HepG2 (cell line): ENCODE measurements around the gene PGPEP1. TPM values are rescaled to one million over a fixed set of nuclear protein-coding genes. Genes with fewer than 3 reads are reported as not detected.
A peak's percentile ranks its signal among the peaks of the same experiment; 100 is the strongest.

ENCODE experiments used
- BCL3 ChIP-seq: sonication (generic); formaldehyde crosslinking; IDR thresholded peaks from 2 replicates; pipeline ENCODE4 v1.5.1; 2020; ENCODE audit warnings: mild to moderate bottlenecking, missing genetic modification reagents, moderate library complexity
- BRF2 ChIP-seq: sonication (generic); formaldehyde crosslinking; IDR thresholded peaks from 2 replicates; pipeline ENCODE4 v1.8.1; 2022; ENCODE audit warnings: mild to moderate bottlenecking, missing genetic modification reagents
- CC2D1A ChIP-seq: sonication (generic); formaldehyde crosslinking; IDR thresholded peaks from 2 replicates; pipeline ENCODE4 v1.8.1; 2023; ENCODE audit warnings: mild to moderate bottlenecking, missing genetic modification reagents
- ETV5 ChIP-seq: IDR thresholded peaks from 2 replicates; pipeline ENCODE4 v1.6.1; 2018; ENCODE audit warnings: missing biosample characterization, missing genetic modification reagents, inconsistent platforms, borderline replicate concordance
- GLMP ChIP-seq: sonication (generic); formaldehyde crosslinking; IDR thresholded peaks from 2 replicates; pipeline ENCODE4 v1.9.0; 2021; ENCODE audit warnings: missing genetic modification reagents, mild to moderate bottlenecking, borderline replicate concordance
- HMG20A ChIP-seq: IDR thresholded peaks from 2 replicates; pipeline ENCODE4 v1.6.1; 2016; ENCODE audit warnings: borderline replicate concordance
- KDM5A ChIP-seq: fragments of 200-600 bp; sonication (generic); IDR thresholded peaks from 2 replicates; pipeline ENCODE4 v1.7.0; 2018; ENCODE audit warnings: antibody characterized with exemption, mild to moderate bottlenecking, low read length, borderline replicate concordance
- KDM6A ChIP-seq: IDR thresholded peaks from 2 replicates; pipeline ENCODE4 v1.6.1; 2016; ENCODE audit warnings: low read depth
- NFKBIZ ChIP-seq: IDR thresholded peaks from 2 replicates; pipeline ENCODE4 v1.6.1; 2018; ENCODE audit warnings: missing genetic modification reagents, missing compliant biosample characterization
- NKX3-1 ChIP-seq: sonication (generic); formaldehyde crosslinking; IDR thresholded peaks from 2 replicates; pipeline ENCODE4 v1.5.0; 2020; ENCODE audit warnings: missing genetic modification reagents
- PAF1 ChIP-seq: IDR thresholded peaks from 2 replicates; pipeline ENCODE4 v1.6.1; 2016; ENCODE audit warnings: missing genetic modification reagents, missing compliant biosample characterization
- POLR2AphosphoS5 ChIP-seq: IDR thresholded peaks from 2 replicates; pipeline ENCODE4 v1.6.1; 2012; ENCODE audit warnings: low read depth, low read length
- THRA ChIP-seq: sonication (generic); formaldehyde crosslinking; IDR thresholded peaks from 2 replicates; pipeline ENCODE4 v1.4.0; 2020; ENCODE audit warnings: missing genetic modification reagents, borderline replicate concordance
- ZBTB8A ChIP-seq: sonication (generic); formaldehyde crosslinking; IDR thresholded peaks from 2 replicates; pipeline ENCODE4 v1.4.0; 2020; ENCODE audit warnings: mild to moderate bottlenecking, low read depth, missing genetic modification reagents, borderline replicate concordance
- ZFP90 ChIP-seq: sonication (generic); formaldehyde crosslinking; IDR thresholded peaks from 2 replicates; pipeline ENCODE4 v1.8.0; 2022; ENCODE audit warnings: missing genetic modification reagents, mild to moderate bottlenecking, inconsistent platforms, borderline replicate concordance
- ZKSCAN1 ChIP-seq: fragments of 150-350 bp; IDR thresholded peaks from 2 replicates; pipeline ENCODE4 v1.6.1; 2014; ENCODE audit warnings: low read length
- ZNF160 ChIP-seq: sonication (generic); formaldehyde crosslinking; IDR thresholded peaks from 2 replicates; pipeline ENCODE4 v1.8.0; 2022; ENCODE audit warnings: mild to moderate bottlenecking, inconsistent platforms, missing genetic modification reagents
- ZNF678 ChIP-seq: sonication (generic); formaldehyde crosslinking; IDR thresholded peaks from 2 replicates; pipeline ENCODE4 v1.4.0; 2020; ENCODE audit warnings: mild to moderate bottlenecking, missing genetic modification reagents
- ZNF780A ChIP-seq: sonication (generic); formaldehyde crosslinking; IDR thresholded peaks from 2 replicates; pipeline ENCODE4 v1.8.0; 2022; ENCODE audit warnings: mild to moderate bottlenecking, missing genetic modification reagents, moderate library complexity
- ZSCAN22 ChIP-seq: sonication (generic); formaldehyde crosslinking; IDR thresholded peaks from 2 replicates; pipeline ENCODE4 v1.4.0; 2020; ENCODE audit warnings: mild to moderate bottlenecking, missing genetic modification reagents
- ZZZ3 ChIP-seq: sonication (generic); formaldehyde crosslinking; IDR thresholded peaks from 2 replicates; pipeline ENCODE4 v1.4.0; 2020; ENCODE audit warnings: missing genetic modification reagents, mild to moderate bottlenecking, borderline replicate concordance
- polyA plus RNA-seq, 8 experiments: library from polyadenylated mRNA; depleted of rRNA in 3 of 8; stranded (reverse) in 7 of 8; unstranded in 1 of 8; fragments of >200 nt; fragmentation: Illumina TruSeq in 4 of 8; extraction: Trizol in 4 of 8; gene quantifications; 2 replicates each; pipeline versions ENCODE4 v1.2.1 to v1.2.3, GENCODE V29; 2011 to 2016; ENCODE audit warnings: low read depth in 4 of 8, missing spikeins in 1 of 8, mixed read lengths in 1 of 8; ENCODE audit not compliant: insufficient read depth in 1 of 8
- total RNA-seq, 5 experiments: library from RNA; depleted of rRNA; stranded (reverse); fragments of >200 nt; fragmentation: Illumina TruSeq; extraction: Trizol; gene quantifications; 2 replicates each; pipeline ENCODE4 v1.2.3, GENCODE V29; 2016; ENCODE audit warnings: low read depth in 1 of 5
- TF ChIP-seq, protein P1 (sequence below): sonication (generic); formaldehyde crosslinking; IDR thresholded peaks from 2 replicates; pipeline ENCODE4 v1.5.1; 2020; ENCODE audit warnings: missing genetic modification reagents, mild to moderate bottlenecking, borderline replicate concordance
- TF ChIP-seq, protein P2 (sequence below): sonication (generic); formaldehyde crosslinking; IDR thresholded peaks from 2 replicates; pipeline ENCODE4 v1.8.1; 2023; ENCODE audit warnings: missing genetic modification reagents, mild to moderate bottlenecking, borderline replicate concordance

PGPEP1 gene
- total and polyA plus RNA-seq, 2 of the 13 experiments (the other 11 are each of a cell fraction or from before 2014, with no cell fraction given) = 53.1 to 56.6 TPM

DNA sequence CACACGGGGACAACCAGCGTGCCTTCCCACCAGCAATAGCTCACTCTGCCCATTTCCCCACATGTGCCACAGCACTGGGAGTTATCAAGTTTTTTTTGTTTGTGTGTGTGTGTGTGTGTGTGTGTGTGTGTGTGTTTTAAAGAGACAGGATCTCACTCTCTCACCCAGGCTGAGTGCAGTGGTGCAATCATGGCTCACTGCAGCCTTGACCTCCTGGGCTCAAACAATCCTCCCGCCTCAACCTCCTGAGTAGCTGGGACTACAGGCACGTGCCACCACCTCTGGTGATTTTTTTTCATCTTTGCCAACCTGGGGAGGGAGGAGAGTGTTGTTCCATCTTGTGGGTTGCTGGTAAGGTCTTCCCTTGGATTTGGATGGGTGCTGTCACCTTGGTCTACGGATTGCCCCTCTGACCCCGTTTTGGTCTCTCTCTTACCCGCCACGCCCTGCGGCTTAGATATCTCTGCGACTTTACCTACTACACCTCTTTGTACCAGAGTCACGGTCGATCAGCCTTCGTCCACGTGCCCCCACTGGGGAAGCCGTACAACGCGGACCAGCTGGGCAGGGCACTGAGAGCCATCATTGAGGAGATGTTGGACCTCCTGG, 22.6 kb downstream of the PGPEP1 start (continued):
- TF ChIP-seq, protein P1, sequence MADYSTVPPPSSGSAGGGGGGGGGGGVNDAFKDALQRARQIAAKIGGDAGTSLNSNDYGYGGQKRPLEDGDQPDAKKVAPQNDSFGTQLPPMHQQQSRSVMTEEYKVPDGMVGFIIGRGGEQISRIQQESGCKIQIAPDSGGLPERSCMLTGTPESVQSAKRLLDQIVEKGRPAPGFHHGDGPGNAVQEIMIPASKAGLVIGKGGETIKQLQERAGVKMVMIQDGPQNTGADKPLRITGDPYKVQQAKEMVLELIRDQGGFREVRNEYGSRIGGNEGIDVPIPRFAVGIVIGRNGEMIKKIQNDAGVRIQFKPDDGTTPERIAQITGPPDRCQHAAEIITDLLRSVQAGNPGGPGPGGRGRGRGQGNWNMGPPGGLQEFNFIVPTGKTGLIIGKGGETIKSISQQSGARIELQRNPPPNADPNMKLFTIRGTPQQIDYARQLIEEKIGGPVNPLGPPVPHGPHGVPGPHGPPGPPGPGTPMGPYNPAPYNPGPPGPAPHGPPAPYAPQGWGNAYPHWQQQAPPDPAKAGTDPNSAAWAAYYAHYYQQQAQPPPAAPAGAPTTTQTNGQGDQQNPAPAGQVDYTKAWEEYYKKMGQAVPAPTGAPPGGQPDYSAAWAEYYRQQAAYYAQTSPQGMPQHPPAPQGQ (CRISPR knock-in tag) = no peak
- TF ChIP-seq NKX3-1 (CRISPR knock-in tag) (no peak), BCL3 (CRISPR knock-in tag) (no peak), ZBTB8A (CRISPR knock-in tag) (no peak), KDM6A (CRISPR knock-in tag) (no peak), ZKSCAN1 (peak; percentile 78; the same call in 1 of the 2 replicates), POLR2AphosphoS5 (no peak), GLMP (CRISPR knock-in tag) (no peak), BRF2 (CRISPR knock-in tag) (no peak), NFKBIZ (no peak), ZNF678 (CRISPR knock-in tag) (no peak), ETV5 (CRISPR knock-in tag) (no peak), CC2D1A (CRISPR knock-in tag) (no peak), HMG20A (CRISPR knock-in tag) (no peak), ZZZ3 (no peak), THRA (CRISPR knock-in tag) (peak; percentile 55; the same call in 1 of the 2 replicates), ZNF780A (CRISPR knock-in tag) (no peak), ZFP90 (CRISPR knock-in tag) (peak; percentile 32; the same call in 1 of the 2 replicates), ZNF160 (no peak), KDM5A (no peak), ZSCAN22 (CRISPR knock-in tag) (no peak), PAF1 (no peak)
- TF ChIP-seq, protein P2, sequence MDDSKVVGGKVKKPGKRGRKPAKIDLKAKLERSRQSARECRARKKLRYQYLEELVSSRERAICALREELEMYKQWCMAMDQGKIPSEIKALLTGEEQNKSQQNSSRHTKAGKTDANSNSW (CRISPR knock-in tag) = no peak
